KMS-11 (cell line): ENCODE measurements around the gene MTIF3.

ENCODE experiments used
- H2AFZ ChIP-seq: fragments of 200-600 bp; sonication (generic); 2 replicates; pipeline ENCODE4 v1.6.1; 2016; ENCODE audit warnings: antibody characterized with exemption, mixed run types, low read depth
- H3K27ac ChIP-seq: fragments of 200-600 bp; sonication (generic); 2 replicates; pipeline ENCODE4 v1.6.1; 2016; ENCODE audit warnings: mild to moderate bottlenecking, mixed run types
- H3K27me3 ChIP-seq: fragments of 200-600 bp; sonication (generic); 2 replicates; pipeline ENCODE4 v1.6.1; 2017; ENCODE audit warnings: mild to moderate bottlenecking, low read depth, mixed run types, moderate library complexity; ENCODE audit not compliant: insufficient read depth
- H3K36me3 ChIP-seq: fragments of 200-600 bp; sonication (generic); 2 replicates; pipeline ENCODE4 v1.6.1; 2017; ENCODE audit warnings: mild to moderate bottlenecking, mixed run types; ENCODE audit not compliant: insufficient read depth
- H3K4me1 ChIP-seq: fragments of 200-600 bp; sonication (generic); 2 replicates; pipeline ENCODE4 v1.6.1; 2016; ENCODE audit warnings: mild to moderate bottlenecking, low read depth, mixed run types; ENCODE audit not compliant: poor library complexity, severe bottlenecking
- H3K4me2 ChIP-seq: fragments of 200-600 bp; sonication (generic); 2 replicates; pipeline ENCODE4 v1.7.0; 2016; ENCODE audit warnings: mild to moderate bottlenecking, mixed run types
- H3K4me3 ChIP-seq: fragments of 200-600 bp; sonication (generic); IDR thresholded peaks from 2 replicates; pipeline ENCODE4 v1.6.1; 2017; ENCODE audit warnings: low read depth, low read length, mixed read lengths; ENCODE audit not compliant: insufficient read depth
- H3K79me2 ChIP-seq: fragments of 200-600 bp; sonication (generic); 2 replicates; pipeline ENCODE4 v1.6.1; 2016; ENCODE audit warnings: low read depth, mixed run types; ENCODE audit not compliant: insufficient read depth
- H3K9ac ChIP-seq: fragments of 200-600 bp; sonication (generic); 2 replicates; pipeline ENCODE4 v1.6.1; 2016; ENCODE audit warnings: mild to moderate bottlenecking, mixed run types
- H4K20me1 ChIP-seq: fragments of 200-600 bp; sonication (generic); 2 replicates; pipeline ENCODE4 v1.6.1; 2016; ENCODE audit warnings: mild to moderate bottlenecking, mixed run types; ENCODE audit not compliant: insufficient read depth
- TF ChIP-seq, protein P1 (sequence below): fragments of 200-600 bp; sonication (generic); conservative IDR thresholded peaks from 2 replicates; pipeline ENCODE4 v1.6.1; 2017; ENCODE audit warnings: low read depth, mild to moderate bottlenecking, antibody characterized with exemption, low read length, moderate library complexity, mixed read lengths

The MTIF3 gene

DNA sequence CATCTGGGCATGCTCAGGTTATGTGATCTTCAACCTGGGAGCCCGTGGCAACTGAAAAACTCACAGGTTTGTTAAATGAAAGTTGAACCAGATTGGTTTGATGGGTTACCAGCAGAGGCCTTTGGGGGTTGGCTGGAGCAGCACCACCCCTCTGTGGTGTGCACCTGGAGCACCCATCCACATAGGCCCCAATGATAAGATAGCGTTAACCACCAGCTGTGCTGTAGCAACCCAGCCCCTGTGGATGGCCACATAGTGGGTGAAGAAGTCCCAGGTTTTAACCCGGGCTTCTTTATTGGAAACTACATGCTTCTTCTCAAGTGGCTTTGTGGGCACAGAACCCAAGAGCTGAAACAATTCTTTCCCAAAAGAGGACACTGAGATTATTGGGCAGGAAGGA, 22.6 kb upstream of the MTIF3 start:
- Histone ChIP-seq H3K27ac (no peak overlapping the region), H3K27me3 (no peaks in the 10 kb centered on the region), H3K36me3 (no peaks in the 10 kb centered on the region), H4K20me1 (no peaks in the 10 kb centered on the region), H3K4me3 (no peak overlapping the region), H2AFZ (no peak overlapping the region), H3K79me2 (no peaks in the 10 kb centered on the region), H3K4me1 (no peaks in the 10 kb centered on the region), H3K4me2 (no peak overlapping the region), H3K9ac (no peak overlapping the region)
- TF ChIP-seq, protein P1, sequence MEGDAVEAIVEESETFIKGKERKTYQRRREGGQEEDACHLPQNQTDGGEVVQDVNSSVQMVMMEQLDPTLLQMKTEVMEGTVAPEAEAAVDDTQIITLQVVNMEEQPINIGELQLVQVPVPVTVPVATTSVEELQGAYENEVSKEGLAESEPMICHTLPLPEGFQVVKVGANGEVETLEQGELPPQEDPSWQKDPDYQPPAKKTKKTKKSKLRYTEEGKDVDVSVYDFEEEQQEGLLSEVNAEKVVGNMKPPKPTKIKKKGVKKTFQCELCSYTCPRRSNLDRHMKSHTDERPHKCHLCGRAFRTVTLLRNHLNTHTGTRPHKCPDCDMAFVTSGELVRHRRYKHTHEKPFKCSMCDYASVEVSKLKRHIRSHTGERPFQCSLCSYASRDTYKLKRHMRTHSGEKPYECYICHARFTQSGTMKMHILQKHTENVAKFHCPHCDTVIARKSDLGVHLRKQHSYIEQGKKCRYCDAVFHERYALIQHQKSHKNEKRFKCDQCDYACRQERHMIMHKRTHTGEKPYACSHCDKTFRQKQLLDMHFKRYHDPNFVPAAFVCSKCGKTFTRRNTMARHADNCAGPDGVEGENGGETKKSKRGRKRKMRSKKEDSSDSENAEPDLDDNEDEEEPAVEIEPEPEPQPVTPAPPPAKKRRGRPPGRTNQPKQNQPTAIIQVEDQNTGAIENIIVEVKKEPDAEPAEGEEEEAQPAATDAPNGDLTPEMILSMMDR: no peak

- Histone ChIP-seq H2AFZ (no peak overlapping the region), H3K4me3 (no peak overlapping the region)
- TF ChIP-seq, protein P1: no peak
These were observed 22.1 kb upstream of the MTIF3 start for GRCh38 chr13:27472441-27472840.

GRCh38 chr13:27470075-27470820, 19.9 kb upstream of the MTIF3 start:
- no peak overlapping the region for H3K4me2 ChIP-seq
- H3K79me2 ChIP-seq: no peaks in the 10 kb centered on the region
- no peak overlapping the region for H3K9ac ChIP-seq
- TF ChIP-seq, protein P1: no peak
- H2AFZ ChIP-seq: no peak overlapping the region
- no peaks in the 10 kb centered on the region for H4K20me1 ChIP-seq
- no peak overlapping the region for H3K27ac ChIP-seq
- no peaks in the 10 kb centered on the region for H3K27me3 ChIP-seq
- H3K4me1 ChIP-seq: no peaks in the 10 kb centered on the region
- no peak overlapping the region for H3K4me3 ChIP-seq
- no peaks in the 10 kb centered on the region for H3K36me3 ChIP-seq

More at GRCh38 chr13:27472441-27472840, 22.1 kb upstream of the MTIF3 start:
- Histone ChIP-seq H3K9ac (no peak overlapping the region), H3K4me1 (no peaks in the 10 kb centered on the region), H3K36me3 (no peaks in the 10 kb centered on the region), H3K27ac (no peak overlapping the region), H3K4me2 (no peak overlapping the region), H4K20me1 (no peaks in the 10 kb centered on the region), H3K79me2 (no peaks in the 10 kb centered on the region), H3K27me3 (no peaks in the 10 kb centered on the region)

DNA sequence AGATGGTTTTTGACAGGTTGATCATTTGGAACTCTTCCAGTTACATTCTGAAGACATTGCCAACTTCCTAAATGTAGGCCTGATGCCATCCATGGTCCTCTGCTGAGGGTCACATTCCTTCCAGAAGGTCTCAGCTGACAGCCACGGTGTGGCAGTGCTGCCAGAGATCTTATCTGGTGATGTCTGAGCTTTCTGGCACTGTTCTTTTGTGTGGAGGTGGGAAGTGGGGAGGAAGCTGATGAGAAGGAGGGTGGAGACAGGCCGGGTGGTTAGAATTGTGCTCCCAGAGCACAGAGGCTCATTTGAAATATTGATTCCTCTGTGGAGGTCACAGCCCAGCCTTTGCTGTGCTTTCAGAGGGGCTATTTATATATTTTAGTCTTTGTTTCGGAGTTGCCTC, 16.1 kb upstream of the MTIF3 start:
- Histone ChIP-seq H3K27me3 (no peaks in the 10 kb centered on the region), H3K4me3 (no peak overlapping the region), H3K79me2 (no peaks in the 10 kb centered on the region), H3K9ac (no peak overlapping the region), H2AFZ (no peak overlapping the region), H3K4me1 (no peaks in the 10 kb centered on the region), H3K4me2 (no peak overlapping the region), H4K20me1 (no peaks in the 10 kb centered on the region), H3K36me3 (no peaks in the 10 kb centered on the region), H3K27ac (no peak overlapping the region)
- TF ChIP-seq, protein P1: no peak
